Upper lobe of left lung (tissue), 6 donors: Measurements from ENCODE around the gene RAET1E. TPM values are rescaled to one million over a fixed set of nuclear protein-coding genes. Genes with fewer than 3 reads are reported as not detected.
A peak's percentile ranks its signal among the peaks of the same experiment; 100 is the strongest.
"Not testable (repeated sequence)": the region's sequence is repeated elsewhere in the genome, so short reads cannot be mapped to it uniquely, and the experiment has no call there.

Source experiments
- ATAC-seq, 2 donors: fragments of 200-7000 bp; cut with Tn5 transposase; one replicate each; pipeline ENCODE4 v1.9.1; 2022; ENCODE audit warnings: mild to moderate bottlenecking in 2 of 2, moderate library complexity in 2 of 2; ENCODE audit not compliant: low FRiP score in 2 of 2
- DNase-seq, 2 donors: peaks; one replicate each; pipeline ENCODE4 v3.0.0-alpha.2; 2019 to 2020
- H3K27ac ChIP-seq, 4 donors: fragments of 200-600 bp; sonication (generic); one replicate each; pipeline ENCODE4 v1.5.1; 2016 to 2019
- H3K27me3 ChIP-seq, 4 donors: fragments of 200-600 bp; sonication (generic); one replicate each; pipeline ENCODE4 v1.5.1; 2017 to 2019
- H3K36me3 ChIP-seq, 4 donors: fragments of 200-600 bp; sonication (generic); one replicate each; pipeline ENCODE4 v1.5.1; 2016 to 2019
- H3K4me1 ChIP-seq, 4 donors: fragments of 200-600 bp; sonication (generic); one replicate each; pipeline ENCODE4 v1.5.1; 2018 to 2019
- H3K4me3 ChIP-seq, 4 donors: fragments of 200-600 bp; sonication (generic); one replicate each; pipeline ENCODE4 v1.5.1; 2017 to 2019; ENCODE audit warnings: mild to moderate bottlenecking in 2 of 4, moderate library complexity in 1 of 4
- H3K9me3 ChIP-seq, 4 donors: fragments of 200-600 bp; sonication (generic); one replicate each; pipeline ENCODE4 v1.5.1; 2018 to 2019
- EP300 ChIP-seq, 4 donors: sonication (generic); formaldehyde crosslinking; IDR thresholded peaks; one replicate each; pipeline ENCODE4 v1.5.1; 2017; ENCODE audit warnings: antibody characterized with exemption in 4 of 4, control low read depth in 2 of 4
- POLR2A ChIP-seq, 4 donors: fragments of 450-650 bp; IDR thresholded peaks; one replicate each; pipeline ENCODE4 v1.5.1; 2016 to 2017; ENCODE audit warnings: antibody characterized with exemption in 4 of 4, mild to moderate bottlenecking in 2 of 4
- POLR2AphosphoS5 ChIP-seq, 2 donors: sonication (generic); formaldehyde crosslinking; IDR thresholded peaks; one replicate each; pipeline ENCODE4 v1.5.1; 2017; ENCODE audit warnings: antibody characterized with exemption in 2 of 2
- WGBS, 2 donors: methylation state at CpG; one replicate each; pipeline ENCODE4 v1.1.5; 2017 to 2018; 5-methylcytosine and 5-hydroxymethylcytosine counted together
- total RNA-seq, 6 donors: library from RNA; depleted of rRNA in 4 of 6; stranded (reverse); fragments of >200 nt in 4 of 6; gene quantifications; one replicate each; pipeline versions ENCODE4 v1.1.0 to v1.2.1, GENCODE V29; 2016 to 2021
- TF ChIP-seq, protein P1 (sequence below), 6 experiments: fragments of 450-650 bp in 4 of 6; fragments of 200-600 bp in 2 of 6; sonication (generic) in 2 of 6; IDR thresholded peaks; one replicate each; pipeline ENCODE4 v1.5.1; 2016 to 2019; ENCODE audit warnings: antibody characterized with exemption in 6 of 6
- donor health status: DM: no; HTN: no; CAD: no; lungs with moderate emphysema.
- donor health status: DM: no; HTN: yes; CAD: no; lungs with severe emphysema.

Gene RAET1E
- total RNA-seq, 6 donors from 2014 or later, result 0.30 to 2.3 (median 1.4) TPM; not detected in 1

DNA sequence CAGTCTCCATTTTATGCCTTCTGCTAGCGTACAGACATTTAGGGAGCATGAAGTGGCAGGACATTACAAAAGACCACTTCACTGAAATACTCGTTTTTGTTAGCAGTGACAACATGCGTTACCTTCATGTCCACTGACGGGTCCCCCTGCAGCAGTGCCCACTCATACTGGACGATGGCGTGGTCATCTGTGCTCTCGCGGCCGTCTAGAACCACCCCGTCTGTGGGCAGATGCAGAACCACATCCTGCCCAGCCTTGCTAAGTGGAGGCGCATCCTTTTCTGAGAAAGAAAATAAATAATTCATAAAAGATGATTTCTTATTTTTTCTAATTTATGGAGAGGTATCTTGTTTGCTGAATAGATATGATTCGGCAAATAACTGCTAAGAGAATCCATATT lies 45.0 kb downstream of the RAET1E start:
- TF ChIP-seq, protein P1, sequence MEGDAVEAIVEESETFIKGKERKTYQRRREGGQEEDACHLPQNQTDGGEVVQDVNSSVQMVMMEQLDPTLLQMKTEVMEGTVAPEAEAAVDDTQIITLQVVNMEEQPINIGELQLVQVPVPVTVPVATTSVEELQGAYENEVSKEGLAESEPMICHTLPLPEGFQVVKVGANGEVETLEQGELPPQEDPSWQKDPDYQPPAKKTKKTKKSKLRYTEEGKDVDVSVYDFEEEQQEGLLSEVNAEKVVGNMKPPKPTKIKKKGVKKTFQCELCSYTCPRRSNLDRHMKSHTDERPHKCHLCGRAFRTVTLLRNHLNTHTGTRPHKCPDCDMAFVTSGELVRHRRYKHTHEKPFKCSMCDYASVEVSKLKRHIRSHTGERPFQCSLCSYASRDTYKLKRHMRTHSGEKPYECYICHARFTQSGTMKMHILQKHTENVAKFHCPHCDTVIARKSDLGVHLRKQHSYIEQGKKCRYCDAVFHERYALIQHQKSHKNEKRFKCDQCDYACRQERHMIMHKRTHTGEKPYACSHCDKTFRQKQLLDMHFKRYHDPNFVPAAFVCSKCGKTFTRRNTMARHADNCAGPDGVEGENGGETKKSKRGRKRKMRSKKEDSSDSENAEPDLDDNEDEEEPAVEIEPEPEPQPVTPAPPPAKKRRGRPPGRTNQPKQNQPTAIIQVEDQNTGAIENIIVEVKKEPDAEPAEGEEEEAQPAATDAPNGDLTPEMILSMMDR (IDR thresholded peaks at IDR 0.05), result no peak
- TF ChIP-seq POLR2AphosphoS5 (IDR thresholded peaks at IDR 0.05), result no peak
- 71 to 73% methylated on average over 12 of the region's 12 CpGs for WGBS, 2 donors
- H3K27me3 ChIP-seq, result no peaks in the 10 kb centered on the region
- DNase-seq, result no peak
- H3K27ac ChIP-seq, result peak overlapping the region in 3 of 4 donors; percentile 50 to 64 (median 57)
- H3K4me3 ChIP-seq, result no peak overlapping the region
- H3K9me3 ChIP-seq, result no peaks in the 10 kb centered on the region
- ATAC-seq, result no peak
- peaks cover 13 to 37% (median 25%) of the 10 kb centered on the region in 4 donors for H3K4me1 ChIP-seq
- H3K36me3 ChIP-seq, result no peaks in the 10 kb centered on the region

DNA sequence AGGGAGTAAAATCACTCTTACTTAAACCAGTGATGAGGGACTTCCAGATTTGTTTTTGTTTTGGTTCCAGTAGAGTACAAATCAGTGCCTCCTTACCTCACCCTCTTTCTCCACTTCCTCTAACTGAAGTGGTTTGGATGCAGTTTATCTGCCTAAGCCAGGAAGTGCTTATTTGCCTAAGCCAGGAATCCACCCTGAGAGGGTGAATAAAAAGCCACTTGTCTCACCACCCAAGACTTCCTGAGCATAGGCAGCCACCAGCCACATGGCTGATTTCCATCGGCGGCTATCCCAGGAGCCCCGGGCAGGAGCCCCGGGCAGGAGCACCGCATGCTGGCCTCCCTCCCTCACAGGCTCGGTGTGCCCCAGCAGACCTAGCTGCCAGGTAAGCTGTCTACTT lies 45.7 kb downstream of the RAET1E start:
- TF ChIP-seq EP300 (IDR thresholded peaks at IDR 0.05) (peak in 3 of 4 donors; percentile 57 to 88 (median 71)), POLR2AphosphoS5 (IDR thresholded peaks at IDR 0.05) (peak; percentile 63 to 68)
- TF ChIP-seq, protein P1 (IDR thresholded peaks at IDR 0.05), result no peak
- Histone ChIP-seq H3K27ac (peak overlapping the region; percentile 52 to 64 (median 57)), H3K4me1 (peaks cover 13 to 41% (median 31%) of the 10 kb centered on the region in 4 donors), H3K9me3 (no peaks in the 10 kb centered on the region), H3K36me3 (no peaks in the 10 kb centered on the region), H3K4me3 (no peak overlapping the region), H3K27me3 (no peaks in the 10 kb centered on the region)
- peak; percentile 63 to 76 for DNase-seq
- 11 to 50% methylated on average over 4 to 6 of the region's 6 CpGs for WGBS, 2 donors
- peak; percentile 64 to 79 for ATAC-seq

DNA sequence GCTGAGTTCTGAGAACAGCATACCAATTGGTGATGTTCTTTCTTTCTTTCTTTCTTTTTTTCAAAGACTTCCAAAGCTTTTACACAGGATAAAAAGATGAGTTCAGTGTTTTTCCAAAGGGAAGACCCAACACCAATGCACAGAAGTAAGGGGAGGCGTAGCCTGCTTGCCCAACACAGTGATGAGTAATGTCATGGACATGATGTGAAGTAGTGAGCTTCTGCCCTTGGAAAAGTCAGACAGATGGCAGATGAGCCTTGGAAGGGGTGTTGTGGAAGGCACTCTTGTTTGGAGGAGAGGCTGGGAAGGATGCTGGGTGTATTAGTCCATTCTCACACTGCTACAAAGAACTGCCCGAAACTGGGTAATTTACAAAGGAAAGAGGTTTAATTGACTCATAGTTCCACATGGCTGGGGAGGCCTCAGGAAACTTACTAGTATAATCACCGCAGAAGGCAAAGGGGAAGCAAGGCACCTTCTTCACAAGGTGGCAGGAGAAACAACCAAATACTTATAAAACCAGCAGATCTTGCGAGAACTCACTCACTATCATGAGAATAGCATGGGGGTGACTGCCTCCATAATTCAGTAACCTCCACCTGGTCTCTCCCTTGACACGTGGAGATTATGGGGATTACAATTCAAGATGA lies 46.3 kb downstream of the RAET1E start:
- H3K27ac ChIP-seq, result peak overlapping the region in 3 of 4 donors; percentile 57 to 64 (median 57)
- WGBS, 2 donors, result 68 to 81% methylated on average over 5 of the region's 5 CpGs
- H3K9me3 ChIP-seq, result no peaks in the 10 kb centered on the region
- H3K4me3 ChIP-seq, result no peak overlapping the region
- no peaks in the 10 kb centered on the region for H3K27me3 ChIP-seq
- ATAC-seq, result no peak
- H3K36me3 ChIP-seq, result no peaks in the 10 kb centered on the region
- H3K4me1 ChIP-seq, result peaks cover 13 to 46% (median 32%) of the 10 kb centered on the region in 4 donors
- TF ChIP-seq POLR2A (IDR thresholded peaks at IDR 0.05) (no peak), POLR2AphosphoS5 (IDR thresholded peaks at IDR 0.05) (no peak), EP300 (IDR thresholded peaks at IDR 0.05) (no peak)
- TF ChIP-seq, protein P1 (IDR thresholded peaks at IDR 0.05), result no peak
- DNase-seq, result no peak

DNA sequence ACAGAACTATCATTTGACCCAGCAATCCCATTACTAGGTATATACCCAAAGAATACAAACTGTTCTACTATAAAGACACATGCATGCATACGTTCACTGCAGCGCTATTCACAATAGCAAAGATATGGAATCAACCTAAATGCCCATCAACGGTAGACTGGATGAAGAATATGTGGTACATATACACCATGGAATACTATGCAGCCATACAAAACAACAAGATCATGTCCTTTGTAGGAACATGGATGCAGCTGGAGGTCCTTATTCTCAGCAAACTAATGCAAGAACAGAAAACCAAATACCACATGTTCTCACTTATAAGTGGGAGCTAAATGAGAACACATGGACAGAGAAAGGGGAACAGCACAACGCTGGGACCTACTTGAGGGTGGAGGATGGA lies 49.6 kb downstream of the RAET1E start:
- H3K4me1 ChIP-seq, result peaks cover 0 to 29% (median 21%) of the 10 kb centered on the region in 4 donors
- not testable (repeated sequence) for H3K4me3 ChIP-seq, H3K36me3 ChIP-seq, H3K9me3 ChIP-seq, DNase-seq, ATAC-seq, H3K27me3 ChIP-seq, H3K27ac ChIP-seq
- WGBS, 2 donors, result 67 to 79% methylated on average over 4 of the region's 4 CpGs

Other genes with a start within 250 kb of the RAET1E start
- 10 to 100 TPM in 5 of 6 donors, 1 to 10 TPM in 1; 7.2 to 36.1 (median 16.3) TPM for gene KATNA1, start 249.4 kb downstream of the RAET1E start, total RNA-seq
- 10 to 100 TPM; 23.1 to 34.4 (median 29.9) TPM for gene LATS1, start 180.0 kb downstream of the RAET1E start, total RNA-seq
- 10 to 100 TPM; 11.1 to 29.3 (median 19.1) TPM for gene NUP43, start 151.6 kb downstream of the RAET1E start, total RNA-seq
- 100 to 1,000 TPM in 2 of 6 donors, 10 to 100 TPM in 4; 25.1 to 129 (median 68.1) TPM for gene PCMT1, start 148.4 kb downstream of the RAET1E start, total RNA-seq
- gene LRP11, start 33.8 kb downstream of the RAET1E start, total RNA-seq, result 100 to 1,000 TPM in 1 of 6 donors, 10 to 100 TPM in 5; 30.2 to 104 (median 39.9) TPM
- gene RAET1G, start 25.0 kb upstream of the RAET1E start, total RNA-seq, result 1 to 10 TPM in 1 of 6 donors, under 1 TPM in 3, not detected in 2; 0.37 to 2.1 (median 0.75) TPM
- gene ULBP2, start 43.9 kb upstream of the RAET1E start, total RNA-seq, result 1 to 10 TPM in 3 of 6 donors, under 1 TPM in 1, not detected in 2; 1.00 to 3.7 (median 1.5) TPM
- 1 to 10 TPM in 3 of 6 donors, under 1 TPM in 3; under 0.01 to 1.6 (median 0.80) TPM for gene ULBP1, start 65.8 kb upstream of the RAET1E start, total RNA-seq
- not detected for gene RAET1L, start 127.4 kb upstream of the RAET1E start, total RNA-seq
- 1 to 10 TPM in 4 of 6 donors, not detected in 2; 2.5 to 7.0 (median 4.9) TPM for gene ULBP3, start 171.0 kb upstream of the RAET1E start, total RNA-seq
- 10 to 100 TPM; 12.0 to 34.5 (median 16.8) TPM for gene PPP1R14C, start 244.9 kb upstream of the RAET1E start, total RNA-seq